Measurements from ENCODE around the gene PVRIG. TPM values are rescaled to one million over a fixed set of nuclear protein-coding genes. Genes with fewer than 3 reads are reported as not detected.
A peak's percentile ranks its signal among the peaks of the same experiment; 100 is the strongest.
"Not testable (repeated sequence)": the region's sequence is repeated elsewhere in the genome, so short reads cannot be mapped to it uniquely, and the experiment has no call there.

Gene PVRIG
- total RNA-seq, 4 donors from 2014 or later = 3.7 to 8.3 (median 5.1) TPM

GRCh38 chr7:100174582-100174981 is 45.2 kb upstream of the PVRIG start:
- Histone ChIP-seq H3K36me3 (no peaks in the 10 kb centered on the region), H3K9me3 (no peaks in the 10 kb centered on the region), H3K27me3 (no peaks in the 10 kb centered on the region), H3K27ac (no peak overlapping the region), H3K4me3 (no peak overlapping the region), H3K4me1 (peaks cover 0 to 27% (median 16%) of the 10 kb centered on the region in 4 donors)
- TF ChIP-seq POLR2A (IDR thresholded peaks at IDR 0.05) = no peak
- TF ChIP-seq, protein P1, sequence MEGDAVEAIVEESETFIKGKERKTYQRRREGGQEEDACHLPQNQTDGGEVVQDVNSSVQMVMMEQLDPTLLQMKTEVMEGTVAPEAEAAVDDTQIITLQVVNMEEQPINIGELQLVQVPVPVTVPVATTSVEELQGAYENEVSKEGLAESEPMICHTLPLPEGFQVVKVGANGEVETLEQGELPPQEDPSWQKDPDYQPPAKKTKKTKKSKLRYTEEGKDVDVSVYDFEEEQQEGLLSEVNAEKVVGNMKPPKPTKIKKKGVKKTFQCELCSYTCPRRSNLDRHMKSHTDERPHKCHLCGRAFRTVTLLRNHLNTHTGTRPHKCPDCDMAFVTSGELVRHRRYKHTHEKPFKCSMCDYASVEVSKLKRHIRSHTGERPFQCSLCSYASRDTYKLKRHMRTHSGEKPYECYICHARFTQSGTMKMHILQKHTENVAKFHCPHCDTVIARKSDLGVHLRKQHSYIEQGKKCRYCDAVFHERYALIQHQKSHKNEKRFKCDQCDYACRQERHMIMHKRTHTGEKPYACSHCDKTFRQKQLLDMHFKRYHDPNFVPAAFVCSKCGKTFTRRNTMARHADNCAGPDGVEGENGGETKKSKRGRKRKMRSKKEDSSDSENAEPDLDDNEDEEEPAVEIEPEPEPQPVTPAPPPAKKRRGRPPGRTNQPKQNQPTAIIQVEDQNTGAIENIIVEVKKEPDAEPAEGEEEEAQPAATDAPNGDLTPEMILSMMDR (IDR thresholded peaks at IDR 0.05) = no peak
- DNase-seq = no peak

DNA sequence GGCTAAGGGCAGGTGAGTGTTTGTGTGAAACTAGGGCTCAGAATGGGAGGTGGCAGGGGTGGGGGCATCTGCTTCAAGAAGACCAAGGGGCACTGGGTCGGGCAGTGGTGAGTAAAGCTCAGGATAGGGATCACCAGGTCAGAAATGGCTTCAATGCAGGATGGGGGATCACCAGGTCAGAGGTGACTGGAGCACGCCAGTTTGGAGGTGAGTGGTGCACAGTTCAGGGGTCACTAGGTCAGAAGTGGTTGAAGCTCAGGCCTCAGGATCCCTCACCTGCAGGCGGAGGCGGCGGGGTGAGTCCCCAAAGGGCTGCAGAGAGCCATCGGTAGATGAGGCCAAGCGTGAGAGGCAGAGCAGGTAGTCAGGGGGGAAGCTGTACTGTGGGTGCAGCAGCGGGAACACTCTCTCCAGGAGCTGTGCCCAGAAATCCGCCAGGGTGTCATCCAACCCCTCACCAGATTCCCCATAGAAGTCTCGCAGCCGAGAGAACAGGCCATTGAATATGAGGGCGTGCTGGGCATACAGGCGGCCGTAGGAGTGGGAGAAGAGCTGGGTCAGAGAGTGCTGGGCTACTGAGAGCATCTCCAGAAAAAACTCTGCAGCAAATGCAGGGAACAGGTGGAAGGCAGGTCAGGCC is 44.3 kb upstream of the PVRIG start:
- Histone ChIP-seq H3K4me3 (no peak overlapping the region), H3K4me1 (peaks cover 0 to 27% (median 16%) of the 10 kb centered on the region in 4 donors), H3K9me3 (no peaks in the 10 kb centered on the region), H3K36me3 (no peaks in the 10 kb centered on the region), H3K27ac (no peak overlapping the region), H3K27me3 (no peaks in the 10 kb centered on the region)
- DNase-seq = no peak
- TF ChIP-seq POLR2A (IDR thresholded peaks at IDR 0.05) = no peak
- TF ChIP-seq, protein P1 (IDR thresholded peaks at IDR 0.05) = no peak

DNA sequence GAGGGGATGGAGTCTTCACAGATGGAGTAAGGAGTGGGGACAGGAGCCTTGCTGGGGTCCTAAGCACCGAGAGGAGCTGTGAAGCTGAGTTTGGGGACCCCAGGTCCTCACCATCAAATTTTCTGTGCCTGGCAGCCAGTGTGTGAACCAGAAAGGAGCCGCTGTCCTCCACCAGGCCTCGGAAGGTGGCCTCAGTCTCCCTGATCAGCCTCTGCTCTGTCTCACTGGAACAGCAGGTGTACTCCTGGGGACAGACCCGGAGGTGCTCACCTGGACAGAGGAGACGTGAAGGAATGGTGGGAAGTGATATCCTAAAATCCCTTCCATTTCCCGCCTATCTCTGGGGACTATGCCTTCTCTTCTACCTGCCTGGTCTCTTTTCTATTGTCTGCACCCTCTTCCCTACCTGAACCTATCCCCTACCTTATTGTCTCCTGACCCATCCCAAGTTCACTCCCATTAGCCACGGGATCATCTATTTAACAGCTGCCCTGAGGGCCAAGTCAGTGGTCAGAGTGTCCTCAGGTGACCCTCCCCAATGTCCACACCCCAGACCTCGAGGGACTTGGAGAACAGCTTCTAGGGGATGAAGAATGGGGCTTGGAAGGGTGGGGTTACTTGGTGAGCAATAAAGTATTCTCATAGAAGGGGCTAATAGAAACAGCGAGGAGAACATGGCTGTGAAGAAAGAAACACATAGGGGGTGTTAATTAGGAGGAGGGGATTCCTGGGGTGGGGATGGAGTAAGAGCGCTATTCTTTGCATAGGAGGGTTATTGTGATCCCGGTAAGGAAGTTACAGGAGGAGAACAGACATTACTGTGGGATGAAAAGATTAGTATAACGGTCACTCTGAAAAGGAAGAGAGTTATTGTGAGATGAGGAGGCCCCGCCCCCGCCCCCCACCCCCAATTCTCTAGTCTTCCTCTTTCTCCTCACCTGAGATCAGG is 43.4 kb upstream of the PVRIG start:
- H3K4me3 ChIP-seq = peak overlapping the region; percentile 35 to 56 (median 51)
- no peaks in the 10 kb centered on the region for H3K27me3 ChIP-seq
- DNase-seq = no peak
- H3K9me3 ChIP-seq = no peaks in the 10 kb centered on the region
- TF ChIP-seq, protein P1 (IDR thresholded peaks at IDR 0.05) = no peak
- no peak for TF ChIP-seq POLR2A (IDR thresholded peaks at IDR 0.05)
- H3K4me1 ChIP-seq = peaks cover 0 to 22% (median 12%) of the 10 kb centered on the region in 4 donors
- peak overlapping the region in 1 of 4 donors; percentile 65 for H3K27ac ChIP-seq
- no peaks in the 10 kb centered on the region for H3K36me3 ChIP-seq

- Histone ChIP-seq H3K4me3 (peak within 1 kb of the TSS; percentile 35 to 56 (median 51)), H3K9me3 (no peaks in the 10 kb centered on the region), H3K4me1 (peaks cover 0 to 14% (median 8%) of the 10 kb centered on the region in 4 donors), H3K36me3 (no peaks in the 10 kb centered on the region), H3K27me3 (no peaks in the 10 kb centered on the region), H3K27ac (peak within 1 kb of the TSS in 2 of 4 donors; percentile 6 to 65)
- peak; percentile 95 to 98 (median 96) for DNase-seq
- TF ChIP-seq, protein P1 (IDR thresholded peaks at IDR 0.05) = no peak
- TF ChIP-seq POLR2A (IDR thresholded peaks at IDR 0.05) = no peak
These were observed 42.4 kb upstream of the PVRIG start, which contains the start of the genes GPC2 and STAG3 for GRCh38 chr7:100177045-100178001. GPC2 (minus strand) TSS chr7:100177381; CDS start chr7:100177199, 182 bp downstream. STAG3 (plus strand) TSS chr7:100177918; CDS start chr7:100180557, 2,639 bp downstream.

DNA sequence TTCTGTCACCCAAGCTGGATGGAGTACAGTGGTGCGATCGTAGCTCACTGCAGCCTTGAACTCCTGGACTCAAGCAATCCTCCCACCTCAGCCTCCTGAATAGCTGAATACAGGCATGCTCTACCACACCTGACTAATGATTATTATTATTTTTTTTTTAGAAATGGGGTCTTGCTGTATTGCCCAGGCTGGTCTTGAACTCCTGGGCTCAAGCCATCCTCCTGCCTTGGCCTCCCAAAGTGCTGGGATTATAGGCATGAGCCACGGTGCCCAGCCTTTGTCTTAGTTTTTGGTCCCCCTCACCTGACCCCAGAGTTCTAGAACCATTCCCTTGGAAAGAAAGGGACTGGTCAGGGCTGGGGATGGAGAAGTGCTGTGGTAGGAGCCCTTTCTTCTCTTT is 39.7 kb upstream of the PVRIG start:
- DNase-seq, H3K36me3 ChIP-seq, H3K9me3 ChIP-seq, H3K27ac ChIP-seq, H3K27me3 ChIP-seq, H3K4me3 ChIP-seq: not testable (repeated sequence)
- H3K4me1 ChIP-seq = peaks cover 0 to 14% (median 8%) of the 10 kb centered on the region in 4 donors

- H3K4me1 ChIP-seq, H3K4me3 ChIP-seq, H3K27ac ChIP-seq, H3K36me3 ChIP-seq, H3K9me3 ChIP-seq, H3K27me3 ChIP-seq, DNase-seq: not testable (repeated sequence)
These were observed 37.1 kb upstream of the PVRIG start for GRCh38 chr7:100182616-100183015.

DNA sequence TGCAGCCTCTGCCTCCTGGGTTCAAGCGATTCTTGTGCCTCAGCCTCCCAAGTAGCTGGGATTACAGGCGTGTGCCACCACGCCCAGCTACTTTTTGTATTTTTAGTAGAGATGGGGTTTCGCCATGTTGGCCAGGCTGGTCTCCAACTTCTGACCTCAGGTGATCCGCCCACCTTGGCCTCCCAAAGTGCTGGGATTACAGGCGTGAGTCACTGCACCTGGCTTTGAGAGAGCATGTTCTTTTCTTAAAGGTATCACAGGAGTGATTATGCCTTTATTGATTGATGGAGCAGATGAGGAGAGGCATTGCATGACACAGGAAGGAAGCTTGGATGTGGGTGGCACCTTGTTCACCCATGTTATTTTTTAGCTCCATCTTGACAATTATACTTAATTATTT is 36.7 kb upstream of the PVRIG start:
- not testable (repeated sequence) for H3K27me3 ChIP-seq, DNase-seq, H3K4me3 ChIP-seq, H3K36me3 ChIP-seq, H3K9me3 ChIP-seq, H3K4me1 ChIP-seq, H3K27ac ChIP-seq

Data from Peyer's patch (tissue), 4 donors.